Activated T-cell treated with anti-CD3 and anti-CD28 coated beads, Interleukin-2, amount 50 U/mL, for 1 hour (primary cell): ENCODE results near the gene CHMP6.
A peak's percentile ranks its signal among the peaks of the same experiment; 100 is the strongest.
"Not testable (repeated sequence)": the region's sequence is repeated elsewhere in the genome, so short reads cannot be mapped to it uniquely, and the experiment has no call there.

ENCODE experiments used
- DNase-seq: peaks from one replicate; pipeline ENCODE4 v3.0.0-alpha.2; 2020

Gene CHMP6

DNA sequence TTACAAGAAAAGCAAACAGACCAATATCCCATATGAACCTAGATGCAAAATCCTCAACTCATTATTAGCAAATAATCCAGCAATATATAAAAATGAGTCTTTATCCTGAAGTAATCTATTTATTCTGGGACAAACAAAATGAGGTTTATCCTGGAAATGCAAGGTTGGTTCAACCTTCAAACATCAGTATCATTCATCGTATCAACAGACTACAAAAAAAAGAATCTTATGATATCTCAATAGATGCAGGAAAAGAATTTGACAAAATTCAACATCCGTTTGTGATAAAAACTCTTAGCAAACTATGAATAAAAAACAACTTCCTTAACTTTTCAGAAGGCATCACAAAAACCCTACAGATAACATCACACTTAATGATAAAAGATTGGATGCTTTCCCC is 24.9 kb downstream of the CHMP6 start:
- DNase-seq: no peak

DNA sequence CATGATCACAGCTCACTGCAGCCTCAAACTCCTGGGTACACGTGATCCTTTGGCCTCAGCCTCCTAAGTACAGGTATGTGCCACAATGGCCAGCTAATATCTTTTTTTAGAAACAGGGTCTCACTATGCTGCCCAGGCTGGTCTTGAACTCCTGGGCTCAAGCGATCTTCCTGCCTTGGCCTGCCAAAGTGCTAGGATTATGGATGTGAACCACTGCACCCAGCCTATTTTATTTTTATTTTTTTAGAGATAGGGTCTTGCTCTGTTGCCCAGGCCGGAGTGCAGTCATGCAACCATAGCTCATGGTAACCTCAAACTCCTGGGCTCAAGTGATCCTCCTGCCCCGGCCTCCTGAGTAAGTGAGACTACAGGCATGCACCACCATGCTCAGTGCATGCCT is 25.7 kb downstream of the CHMP6 start:
- DNase-seq: not testable (repeated sequence)

DNA sequence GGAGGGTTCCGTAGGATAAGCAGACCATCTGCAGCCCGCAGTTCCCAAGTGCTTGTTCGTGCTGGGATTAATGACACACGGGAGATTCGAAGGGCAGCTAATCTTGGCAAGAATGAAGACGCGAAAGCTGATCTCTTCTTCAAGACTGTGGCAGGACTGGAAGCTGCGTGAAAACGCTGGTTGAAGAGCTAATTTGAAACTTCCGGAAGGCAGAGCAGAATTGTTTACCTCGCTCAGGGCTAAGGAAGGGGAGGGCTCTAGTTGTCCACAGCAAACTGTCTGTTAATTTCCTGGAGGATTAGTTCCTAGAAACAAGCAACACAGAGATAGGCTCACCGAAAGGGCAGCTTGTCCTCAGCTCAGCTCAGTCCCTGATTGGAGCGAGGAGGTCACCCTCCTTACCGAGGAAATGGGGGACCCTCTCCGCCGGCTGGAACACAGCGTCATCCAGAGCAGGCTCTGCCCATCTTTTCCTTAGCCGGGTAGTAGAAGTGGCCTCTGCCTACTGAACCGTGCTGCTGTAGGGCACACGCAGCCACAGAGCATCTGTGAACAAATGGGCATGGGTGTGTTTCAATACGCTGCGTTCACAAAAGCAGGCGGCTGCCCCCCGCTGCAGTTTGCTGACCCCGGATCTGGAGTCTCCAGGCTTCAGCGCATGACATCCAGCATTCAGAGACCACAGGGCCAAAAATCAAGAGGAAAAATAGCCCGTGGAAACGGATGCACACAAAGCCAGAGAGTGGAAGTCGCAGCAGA is 26.6 kb downstream of the CHMP6 start:
- peak; percentile 50 for DNase-seq

DNA sequence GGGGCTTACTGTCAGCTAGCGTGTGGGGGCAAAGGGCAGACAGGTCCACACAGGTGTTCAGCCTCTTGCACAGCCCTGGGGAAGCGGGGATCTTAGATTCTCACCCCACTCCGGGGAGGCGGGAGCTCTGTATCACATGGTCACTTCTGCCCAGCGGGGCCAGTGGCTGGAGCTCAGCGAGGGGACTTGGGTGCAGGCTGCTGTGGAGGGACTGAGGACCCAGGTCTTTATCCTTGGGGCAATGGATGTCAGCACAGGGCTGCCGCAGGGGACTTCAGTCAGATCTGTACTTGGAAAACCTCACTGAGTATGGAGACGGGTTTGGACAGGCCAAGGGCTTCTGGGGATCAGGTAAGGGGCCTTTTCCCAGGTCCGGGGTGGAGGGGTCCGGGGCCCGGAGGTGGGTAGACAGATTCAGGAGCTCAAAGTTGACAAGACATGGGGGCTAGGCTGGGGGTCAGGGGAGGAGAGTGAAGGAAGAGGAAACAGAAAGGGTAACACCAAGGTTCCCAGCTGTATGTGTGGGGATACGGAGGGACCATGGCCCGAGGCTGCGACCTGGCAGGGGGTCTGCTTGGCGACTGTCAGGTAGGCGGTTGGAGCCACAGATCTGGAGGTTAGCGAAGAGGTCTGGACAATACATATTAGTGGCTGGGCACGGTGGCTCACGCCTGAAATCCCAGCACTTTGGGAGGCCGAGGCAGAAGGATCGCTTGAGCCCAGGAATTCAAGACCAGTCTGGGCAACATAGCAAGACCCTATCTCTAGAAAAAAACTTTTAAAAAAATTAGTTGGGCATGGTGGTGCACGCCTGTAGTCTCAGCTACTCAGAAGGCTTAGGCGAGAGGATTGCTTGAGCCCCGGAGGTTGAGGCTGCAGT is 28.2 kb downstream of the CHMP6 start:
- DNase-seq: no peak

DNA sequence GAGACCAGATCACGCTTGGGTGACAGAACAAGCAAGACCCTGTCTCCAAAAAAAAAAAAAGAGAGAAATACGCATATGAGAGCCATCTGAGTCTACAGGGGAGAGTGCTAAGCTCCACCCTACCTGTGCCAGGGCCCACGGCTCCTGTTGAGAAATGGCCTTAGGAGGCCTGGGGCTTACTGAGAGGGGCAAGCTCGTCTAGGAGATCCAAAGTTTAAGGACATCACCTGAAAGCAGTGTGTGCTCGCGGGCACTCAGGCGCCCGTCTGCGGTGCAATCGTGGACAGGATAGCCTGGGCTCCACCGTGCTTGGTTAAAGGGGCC is 28.8 kb downstream of the CHMP6 start:
- DNase-seq: no peak

DNA sequence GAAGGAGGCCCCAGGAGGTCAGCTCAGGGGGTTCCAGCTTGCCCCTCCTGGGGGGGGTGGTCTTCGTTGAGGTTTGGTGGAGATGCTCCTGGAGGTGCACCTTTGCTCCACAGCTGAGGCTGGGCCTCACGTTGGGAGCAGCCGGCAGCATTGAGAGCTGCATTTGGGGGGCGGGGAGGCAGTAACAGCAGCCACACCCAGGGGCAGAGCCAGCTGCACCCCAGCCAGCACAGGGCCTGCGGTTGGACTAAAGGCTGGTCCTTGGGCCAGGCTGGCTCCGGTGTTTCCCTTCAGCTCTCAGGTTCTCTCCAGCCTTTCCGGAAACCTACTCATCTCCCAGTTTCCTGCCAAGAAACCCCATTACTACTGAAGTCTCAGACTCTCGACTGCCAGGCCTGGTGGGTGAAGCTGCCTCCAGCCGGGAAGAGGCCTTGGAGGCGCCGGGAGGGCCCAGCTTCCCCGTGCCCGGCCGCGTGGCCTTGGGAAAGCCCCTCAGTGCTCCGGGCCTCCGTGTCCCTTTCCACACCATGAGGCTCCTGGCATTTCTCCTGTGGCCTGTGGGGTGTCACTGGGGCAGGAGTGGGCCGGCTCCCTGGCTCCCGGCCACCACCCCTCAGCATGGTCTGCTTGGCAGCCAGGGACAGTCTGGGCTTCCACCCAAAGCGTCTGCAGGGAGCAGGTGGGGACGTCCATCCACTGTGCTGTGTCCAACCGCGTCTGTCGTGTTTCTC is 29.3 kb downstream of the CHMP6 start:
- no peak for DNase-seq

DNA sequence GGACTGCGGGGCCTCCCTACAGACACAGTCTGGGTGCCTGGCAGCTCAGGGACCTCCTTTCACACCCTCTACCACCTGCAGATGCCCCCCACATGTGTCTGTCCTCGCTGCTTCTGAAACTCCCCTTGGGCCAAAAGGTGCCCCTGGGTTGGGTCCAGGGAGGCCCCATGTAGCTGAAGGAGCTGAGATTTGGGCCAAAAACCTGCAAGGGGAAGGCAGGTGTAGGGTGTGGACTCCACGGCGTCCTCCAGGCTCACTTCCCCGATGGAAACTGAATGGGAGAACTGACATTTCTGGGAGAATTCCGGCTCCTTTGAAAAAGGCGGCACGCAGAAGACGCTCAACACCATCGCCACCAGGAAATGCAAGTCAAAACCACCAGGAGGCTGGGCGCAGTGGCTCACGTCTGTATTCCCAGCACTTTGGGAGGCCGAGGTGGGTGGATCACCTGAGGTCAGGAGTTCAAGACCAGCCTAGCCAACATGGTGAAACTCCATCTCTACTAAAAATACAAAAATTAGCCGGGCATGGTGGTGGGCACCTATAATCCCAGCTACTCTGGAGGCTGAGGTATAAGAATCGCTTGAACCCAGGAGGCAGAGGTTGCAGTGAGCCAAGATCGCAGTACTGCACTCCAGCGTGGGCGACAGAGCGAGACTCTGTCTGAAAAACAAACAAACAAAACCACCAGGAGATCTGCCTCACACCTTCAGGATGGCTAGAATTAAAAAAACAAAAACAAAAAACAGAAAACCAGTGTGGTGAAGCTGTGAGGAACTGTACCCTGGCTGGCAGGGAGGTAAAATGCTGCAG is 30.1 kb downstream of the CHMP6 start:
- DNase-seq: no peak

DNA sequence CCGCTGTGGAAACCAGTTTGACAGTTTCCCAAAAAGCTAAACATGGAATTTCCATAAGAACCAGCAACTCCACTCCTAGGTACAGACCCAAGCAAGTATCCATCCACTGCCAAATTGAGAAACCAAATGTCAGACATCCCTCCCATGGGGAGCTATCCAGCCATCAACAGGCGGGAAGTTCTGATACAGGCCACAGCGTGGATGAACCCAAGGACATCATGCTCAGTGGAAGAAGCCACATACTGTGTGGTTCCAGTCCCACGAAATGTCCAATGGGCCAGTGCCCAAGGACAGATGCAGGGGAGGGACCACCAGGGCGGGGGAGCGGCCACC is 30.7 kb downstream of the CHMP6 start:
- DNase-seq: no peak

DNA sequence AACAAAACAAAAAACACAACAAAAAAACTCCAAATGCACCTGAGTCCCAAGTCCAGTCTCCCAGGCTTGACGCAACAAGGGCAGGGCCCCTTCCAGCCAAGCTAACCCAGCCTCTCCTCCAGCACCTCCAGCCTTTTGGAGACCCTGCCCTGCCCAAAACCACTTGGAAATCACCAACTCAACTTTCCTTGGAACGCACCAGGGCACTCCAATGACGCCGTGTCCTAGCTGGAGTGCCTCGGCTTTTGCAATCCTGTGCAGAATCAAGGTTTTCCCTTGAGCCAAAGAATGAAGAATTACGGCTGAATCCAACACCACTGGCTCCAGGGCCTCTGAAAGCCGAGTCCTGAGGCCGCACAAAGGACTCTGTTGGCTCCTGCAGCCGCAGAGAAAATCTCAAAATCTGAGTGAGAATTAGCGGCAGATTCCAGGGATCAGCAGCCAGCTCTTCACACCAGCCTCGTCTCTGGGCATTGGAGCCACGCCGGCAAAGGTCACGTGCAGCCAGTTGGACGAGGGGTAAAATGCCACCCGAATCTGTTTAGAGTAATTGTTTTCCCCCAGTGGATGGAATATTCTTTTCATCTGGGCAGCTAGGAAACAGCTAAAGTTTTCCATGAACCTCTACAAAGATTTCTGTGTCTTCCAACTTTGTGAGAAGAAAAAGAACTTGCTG is 33.6 kb downstream of the CHMP6 start:
- DNase-seq: no peak

DNA sequence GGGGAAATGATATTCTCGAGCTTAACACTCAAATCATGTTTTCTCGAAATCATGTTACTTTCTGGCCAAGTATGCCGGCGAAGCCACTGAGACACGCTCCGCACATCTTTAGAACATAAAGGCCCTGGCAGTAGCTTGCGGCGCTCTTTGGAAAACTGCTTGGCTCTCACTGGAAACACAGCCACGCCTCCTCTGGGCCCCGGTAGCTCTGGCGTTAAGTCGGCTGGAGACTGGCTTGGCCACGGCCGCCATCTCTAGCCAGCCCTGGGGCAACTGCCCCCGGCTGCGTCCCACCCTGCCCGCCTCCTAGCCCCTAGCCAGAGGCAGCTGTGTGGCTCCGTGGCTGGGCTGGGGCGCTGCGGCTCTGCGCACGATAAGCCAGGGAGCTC is 34.1 kb downstream of the CHMP6 start:
- no peak for DNase-seq

DNA sequence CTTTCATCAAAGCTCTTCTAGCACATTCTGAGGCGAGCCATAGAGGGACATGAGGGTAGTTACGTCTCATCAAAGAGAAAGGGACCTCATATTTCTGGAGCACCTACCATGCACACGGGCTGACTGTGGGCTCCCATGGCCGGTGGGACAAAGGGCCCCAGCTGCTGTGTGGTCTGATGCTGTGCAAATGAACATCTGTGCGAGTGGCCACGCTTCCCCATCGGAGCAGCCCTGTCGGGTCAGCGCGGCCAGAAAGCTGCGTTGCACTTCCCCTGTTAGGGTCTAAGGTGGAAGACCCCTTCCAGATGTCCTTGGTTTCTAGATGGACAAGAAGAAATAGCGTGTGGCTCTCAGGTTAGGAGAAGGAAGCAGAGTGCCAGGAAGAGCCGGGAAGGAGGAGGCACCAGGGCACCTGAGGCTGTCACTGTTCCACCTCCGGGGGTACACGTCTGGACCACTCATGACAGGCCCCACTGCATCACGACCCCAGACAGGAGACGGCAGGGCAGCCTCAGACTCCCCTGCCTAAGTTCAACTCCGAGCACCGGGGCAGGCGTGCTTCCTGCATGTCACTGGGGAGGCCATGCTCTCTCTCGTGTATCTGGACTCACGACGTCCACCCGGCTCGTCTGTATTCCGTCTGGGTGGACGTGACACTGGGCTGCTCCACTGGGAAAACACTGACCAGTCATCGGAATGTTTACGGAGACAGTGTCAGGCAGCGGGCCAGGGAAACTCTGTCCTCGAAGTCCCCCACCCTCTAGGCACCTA is 34.8 kb downstream of the CHMP6 start:
- no peak for DNase-seq

DNA sequence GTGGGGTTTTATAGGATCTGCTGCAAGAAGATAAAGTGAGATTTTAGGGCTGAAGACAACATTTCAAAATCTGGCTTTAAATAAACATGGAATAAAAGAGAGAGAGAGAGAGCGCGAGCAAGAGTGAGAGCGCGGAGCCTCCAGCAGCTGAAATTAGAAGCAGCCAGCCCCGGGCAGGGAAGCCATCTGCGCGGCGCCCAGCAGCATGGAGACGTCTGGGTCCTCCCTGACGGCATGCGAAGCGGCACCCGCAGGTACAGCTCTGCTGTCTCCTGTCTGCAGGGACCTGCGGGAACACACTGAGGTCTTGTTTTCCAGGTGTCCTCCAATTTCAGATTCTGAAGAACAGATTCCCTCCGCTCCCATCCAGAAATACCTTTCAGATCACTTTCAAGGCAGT is 35.4 kb downstream of the CHMP6 start:
- no peak for DNase-seq

DNA sequence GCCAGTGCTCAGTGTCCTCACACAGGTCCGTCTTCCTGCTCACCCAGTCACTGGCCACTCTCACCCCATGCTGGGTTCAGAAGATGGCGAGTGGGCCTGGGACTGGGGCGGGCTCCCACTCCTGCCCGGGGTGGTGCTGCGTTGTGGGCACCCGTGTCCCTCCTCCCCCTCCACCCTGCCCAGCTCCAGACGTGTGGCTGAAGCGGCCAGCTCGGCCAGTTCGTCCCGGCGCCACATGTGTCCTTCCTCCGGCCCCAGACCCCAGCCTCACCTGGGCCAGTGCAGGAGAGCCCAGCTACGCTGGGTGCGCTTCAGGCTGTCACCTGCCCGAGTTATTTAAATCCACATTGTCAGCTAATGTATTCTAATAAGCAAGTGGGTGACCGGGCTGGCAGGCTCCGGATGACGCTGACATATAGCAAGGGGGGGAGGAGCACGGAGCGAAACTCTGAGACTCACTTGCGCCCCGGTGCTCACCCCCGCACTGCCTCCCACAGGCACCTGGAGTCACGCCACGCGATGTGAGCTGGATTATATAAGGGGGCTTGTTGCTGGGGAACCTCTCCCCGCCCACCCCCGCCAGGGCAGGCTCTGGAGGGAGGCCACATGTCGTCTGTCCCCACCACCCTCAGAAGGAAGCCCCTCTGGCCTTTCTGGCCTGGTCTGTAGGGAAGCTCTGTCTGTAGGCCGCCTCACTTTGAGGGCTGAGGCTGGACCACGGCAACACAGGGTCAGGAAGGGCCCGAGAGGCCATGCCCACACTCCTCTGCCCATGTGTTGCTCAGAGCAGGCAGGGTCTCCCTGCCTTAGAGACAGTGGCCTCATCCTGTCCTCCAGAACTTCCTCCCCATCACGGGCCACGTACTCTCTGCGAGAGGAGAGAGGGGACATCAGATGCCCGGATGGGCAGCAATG is 36.2 kb downstream of the CHMP6 start:
- DNase-seq: no peak

DNA sequence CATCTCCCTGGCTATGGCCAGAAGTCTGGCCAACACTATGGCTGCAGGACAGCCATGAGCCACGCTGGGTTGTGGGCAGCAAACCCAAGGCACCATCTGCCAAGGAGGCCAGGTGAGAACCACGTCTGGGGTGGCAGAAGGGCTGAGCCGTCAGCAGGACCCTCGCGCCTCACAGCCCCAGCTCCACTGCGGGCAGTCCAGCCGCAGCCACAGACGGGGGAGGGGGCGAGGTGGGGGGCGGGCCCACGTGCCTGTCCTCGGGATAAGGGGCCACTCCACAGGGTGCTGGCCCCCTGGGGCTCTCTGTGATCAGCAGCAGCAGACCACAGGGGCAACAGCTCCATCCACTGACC is 36.8 kb downstream of the CHMP6 start:
- DNase-seq: no peak

DNA sequence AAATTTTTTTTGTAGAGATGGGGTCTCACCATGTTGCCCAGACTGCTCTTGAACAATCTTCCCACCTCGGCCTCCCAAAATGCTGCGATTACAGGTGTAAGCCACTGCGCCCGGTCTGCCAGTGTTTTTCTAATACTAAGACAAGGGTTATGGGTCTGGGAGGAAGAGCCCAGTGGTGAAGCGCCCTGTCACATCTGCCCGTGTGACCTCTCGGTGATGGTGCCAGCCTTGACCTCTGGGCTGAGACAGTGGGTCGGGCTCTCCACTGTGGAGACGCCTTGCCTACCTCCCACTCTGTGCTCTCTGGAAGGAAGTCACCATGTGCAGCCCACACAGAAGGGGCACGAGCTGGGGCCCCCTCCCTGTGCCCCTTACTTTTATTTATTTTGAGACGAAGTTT is 38.2 kb downstream of the CHMP6 start:
- no peak for DNase-seq

DNA sequence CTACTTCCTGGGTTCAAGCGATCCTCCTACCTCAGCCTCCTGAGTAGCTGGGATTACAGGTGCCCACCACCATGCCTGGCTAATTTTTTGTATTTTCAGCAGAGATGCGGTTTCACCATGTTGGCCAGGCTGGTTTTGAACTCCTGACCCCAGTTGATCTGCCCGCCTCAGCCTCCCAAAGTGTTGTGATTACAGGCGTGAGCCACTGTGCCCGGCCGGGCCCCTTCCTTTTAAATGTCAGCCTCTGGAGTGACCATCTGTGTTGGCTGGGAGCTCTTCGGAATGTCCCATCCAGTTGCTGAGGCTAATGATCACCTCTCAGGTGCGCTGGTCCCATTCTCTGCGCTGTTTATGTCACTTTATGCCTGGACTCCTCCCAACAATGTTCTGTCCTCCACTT is 38.7 kb downstream of the CHMP6 start:
- DNase-seq: not testable (repeated sequence)

DNA sequence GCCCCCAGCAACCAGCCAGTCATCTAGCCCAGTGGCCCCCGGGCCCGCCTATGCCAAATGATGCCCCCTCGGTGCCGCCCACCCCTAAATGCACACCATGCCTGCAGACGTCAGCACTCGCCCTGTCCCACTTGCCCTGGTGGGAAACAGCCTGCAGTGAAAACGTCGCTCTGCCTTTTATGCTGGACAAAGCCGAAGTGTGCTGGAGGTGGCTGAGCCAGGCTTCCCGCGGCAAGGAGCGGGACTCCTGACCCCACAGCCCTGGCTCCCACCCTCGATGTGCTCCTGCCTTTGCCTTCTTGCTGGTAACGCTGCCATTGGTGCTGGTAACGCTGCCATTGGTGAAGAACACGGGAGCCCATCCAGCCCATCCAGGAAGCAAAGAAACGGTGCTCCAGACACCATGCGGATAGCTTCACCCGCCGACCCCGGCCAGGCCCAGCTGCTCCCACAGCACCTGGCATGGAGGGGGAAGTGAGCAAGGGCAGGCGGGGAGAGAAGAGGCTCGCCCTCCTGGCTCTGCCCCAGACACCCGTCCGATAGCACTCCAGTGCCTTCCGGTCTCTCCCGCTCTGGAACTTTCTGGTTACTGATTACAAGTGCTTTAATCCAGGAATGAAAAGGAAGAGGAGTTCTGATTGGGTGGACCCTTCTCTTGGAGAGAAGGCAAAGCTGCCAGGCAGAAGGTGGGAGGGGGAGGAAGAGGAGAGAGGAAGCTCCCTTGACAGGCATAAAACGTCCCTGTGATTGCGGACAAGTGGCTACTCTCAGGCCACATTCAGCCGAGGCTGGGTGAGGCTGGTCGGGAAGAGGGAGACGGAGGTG is 39.3 kb downstream of the CHMP6 start:
- no peak for DNase-seq

DNA sequence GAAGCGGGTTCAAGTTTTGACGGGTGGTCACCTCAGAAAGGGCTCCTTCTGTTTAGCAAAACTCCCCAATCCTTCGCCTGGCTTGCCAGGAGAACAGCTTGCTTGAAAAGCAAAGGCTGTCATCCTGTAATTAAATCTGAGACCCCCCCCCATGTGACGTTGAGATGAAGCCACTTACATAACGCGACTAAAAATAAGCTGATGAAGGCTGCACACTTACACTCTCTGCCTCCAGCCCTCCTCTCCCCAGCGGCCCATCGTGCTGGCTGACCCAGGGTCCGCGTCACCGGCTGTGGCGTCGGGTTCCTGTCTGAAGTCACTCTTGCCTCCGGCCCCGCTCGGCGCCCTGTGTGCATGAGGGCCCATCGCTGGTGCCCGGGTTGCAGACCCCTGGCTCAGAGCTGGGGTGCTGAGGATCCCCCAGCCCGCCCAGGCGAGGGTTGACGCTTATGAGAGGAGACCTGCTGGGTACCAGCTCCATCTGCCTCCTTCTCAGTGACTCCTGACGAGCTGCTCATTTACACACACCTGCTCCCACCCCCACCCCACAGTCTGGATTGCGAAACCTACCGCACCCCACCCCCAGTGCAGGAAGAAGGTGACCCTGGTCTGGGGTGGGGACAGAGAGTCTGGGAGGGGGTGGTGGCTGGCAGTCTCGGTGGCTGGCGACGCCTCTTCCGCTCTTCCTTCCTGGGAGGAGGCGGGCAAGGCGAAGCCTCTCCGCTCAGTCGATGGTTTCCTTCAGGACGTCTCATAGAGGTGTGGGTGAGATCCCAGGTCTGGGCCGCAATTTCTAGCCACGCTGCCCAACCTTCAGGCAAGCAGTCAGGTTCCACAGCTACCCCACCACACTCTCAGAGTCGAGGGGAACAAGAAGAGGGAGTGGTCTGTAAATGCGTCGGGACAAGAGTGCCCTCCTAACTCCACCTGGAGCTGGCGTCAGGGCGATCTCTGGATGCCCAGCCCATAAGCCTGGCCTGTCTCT is 40.2 kb downstream of the CHMP6 start:
- DNase-seq: no peak
